ENCODE results near the gene EXOSC9.

- TF ChIP-seq, protein P1, sequence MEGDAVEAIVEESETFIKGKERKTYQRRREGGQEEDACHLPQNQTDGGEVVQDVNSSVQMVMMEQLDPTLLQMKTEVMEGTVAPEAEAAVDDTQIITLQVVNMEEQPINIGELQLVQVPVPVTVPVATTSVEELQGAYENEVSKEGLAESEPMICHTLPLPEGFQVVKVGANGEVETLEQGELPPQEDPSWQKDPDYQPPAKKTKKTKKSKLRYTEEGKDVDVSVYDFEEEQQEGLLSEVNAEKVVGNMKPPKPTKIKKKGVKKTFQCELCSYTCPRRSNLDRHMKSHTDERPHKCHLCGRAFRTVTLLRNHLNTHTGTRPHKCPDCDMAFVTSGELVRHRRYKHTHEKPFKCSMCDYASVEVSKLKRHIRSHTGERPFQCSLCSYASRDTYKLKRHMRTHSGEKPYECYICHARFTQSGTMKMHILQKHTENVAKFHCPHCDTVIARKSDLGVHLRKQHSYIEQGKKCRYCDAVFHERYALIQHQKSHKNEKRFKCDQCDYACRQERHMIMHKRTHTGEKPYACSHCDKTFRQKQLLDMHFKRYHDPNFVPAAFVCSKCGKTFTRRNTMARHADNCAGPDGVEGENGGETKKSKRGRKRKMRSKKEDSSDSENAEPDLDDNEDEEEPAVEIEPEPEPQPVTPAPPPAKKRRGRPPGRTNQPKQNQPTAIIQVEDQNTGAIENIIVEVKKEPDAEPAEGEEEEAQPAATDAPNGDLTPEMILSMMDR (IDR thresholded peaks at IDR 0.05), result no peak
- no peak for TF ChIP-seq POLR2AphosphoS5 (IDR thresholded peaks at IDR 0.05; ENCODE audit: low read depth, low read length)
Measured at GRCh38 chr4:121824171-121824527, 23.0 kb downstream of the EXOSC9 start.

Data from Panc1 (cell line).